Measurements from ENCODE around the gene CDH4.

- TF ChIP-seq CTCF (IDR thresholded peaks at IDR 0.05; ENCODE audit: insufficient read depth, low read length, poor library complexity, severe bottlenecking) (no peak), EZH2phosphoT487 (conservative IDR thresholded peaks at IDR 0.05; ENCODE audit: low read length) (no peak)
Measured at GRCh38 chr20:61307686-61308476, 55.8 kb downstream of the CDH4 start.
